NCI-H1417 treated with DMSO at 0.1 percent for 48 hours (cell line): ENCODE measurements around the gene LRRC49.
"Not testable (repeated sequence)": the region's sequence is repeated elsewhere in the genome, so short reads cannot be mapped to it uniquely, and the experiment has no call there.

Experiments
- DNase-seq: peaks from one replicate; lab custom pipeline; 2025; lab: John Stamatoyannopoulos, UW

Gene LRRC49

GRCh38 chr15:70922119-70922518 lies 29.5 kb downstream of the LRRC49 start:
- no peak for DNase-seq

- DNase-seq = no peak
Measured at GRCh38 chr15:70923311-70924080, 30.9 kb downstream of the LRRC49 start.

DNA sequence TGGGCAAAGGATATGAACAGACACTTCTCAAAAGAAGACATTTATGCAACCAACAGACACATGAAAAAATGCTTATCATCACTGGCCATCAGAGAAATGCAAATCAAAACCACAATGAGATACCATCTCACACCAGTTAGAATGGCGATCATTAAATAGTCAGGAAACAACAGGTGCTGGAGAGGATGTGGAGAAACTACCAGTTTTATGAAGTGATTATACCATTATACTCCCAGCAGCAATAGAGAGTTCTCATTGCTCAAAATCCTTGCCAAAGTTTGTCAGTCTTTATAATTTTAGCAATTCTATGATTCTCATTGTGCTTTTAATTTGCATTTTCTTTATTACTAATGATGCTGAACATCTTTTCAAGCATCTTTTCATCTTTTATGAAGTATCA lies 34.3 kb downstream of the LRRC49 start:
- not testable (repeated sequence) for DNase-seq

DNA sequence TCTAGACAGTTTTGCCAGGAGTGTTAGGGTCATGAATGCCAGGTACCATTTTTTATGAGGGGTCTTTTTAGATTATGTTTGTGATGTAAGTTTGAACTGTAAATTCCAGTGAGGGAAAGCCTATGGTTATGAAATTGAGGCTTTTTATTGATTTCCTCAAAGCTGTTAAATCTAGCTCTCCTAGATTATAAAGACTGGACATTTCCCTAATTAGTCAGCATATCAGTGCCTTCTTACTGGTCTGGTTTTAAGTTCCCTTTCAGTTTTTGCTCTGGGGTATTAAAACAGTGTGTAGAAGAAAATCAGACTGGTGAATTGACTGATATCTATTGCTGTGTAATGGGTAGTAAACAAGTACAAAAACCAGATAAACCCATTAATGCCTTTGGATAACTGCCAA lies 39.2 kb downstream of the LRRC49 start:
- DNase-seq = no peak

DNA sequence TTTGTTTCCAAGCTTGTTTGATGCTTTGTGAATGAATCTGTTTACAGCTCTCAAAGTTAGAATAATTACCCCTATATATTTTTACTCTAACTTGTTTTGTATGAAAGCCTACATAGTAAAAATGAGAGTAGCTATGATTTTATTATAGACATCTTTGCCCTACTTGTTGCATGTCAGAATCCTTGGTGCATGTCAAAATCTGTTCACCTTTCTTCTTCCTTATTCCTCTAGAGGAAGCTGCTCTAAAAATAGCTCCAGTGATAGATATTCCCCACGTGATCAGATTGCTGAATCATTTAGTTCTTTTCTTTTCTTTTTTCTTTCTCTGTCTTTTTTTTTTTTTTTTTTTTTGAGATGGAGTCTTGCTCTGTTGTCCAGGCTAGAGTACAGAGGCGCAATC lies 39.8 kb downstream of the LRRC49 start:
- DNase-seq = no peak

GRCh38 chr15:70933411-70933810 lies 40.8 kb downstream of the LRRC49 start:
- DNase-seq = no peak

- DNase-seq = no peak
Measured at GRCh38 chr15:70935631-70936030, 43.0 kb downstream of the LRRC49 start.

DNA sequence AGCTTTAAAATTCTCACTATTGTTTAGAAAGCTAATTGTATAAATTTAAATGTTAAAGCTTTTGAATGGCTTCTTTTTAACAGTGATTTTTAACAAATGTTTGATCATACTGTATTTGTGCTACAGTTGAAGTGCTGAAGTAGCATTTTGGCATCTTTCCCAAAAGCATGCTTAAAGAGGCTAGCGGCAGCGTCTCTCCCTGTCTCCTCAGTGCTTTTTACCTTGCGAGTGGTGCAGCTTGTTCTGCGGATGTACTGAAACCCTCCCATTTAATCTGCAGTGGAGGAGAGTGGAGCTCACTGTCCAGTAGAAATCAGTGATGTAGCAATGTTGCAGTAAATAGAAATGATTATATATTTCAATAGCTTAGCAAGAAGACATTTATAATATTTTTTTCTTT lies 43.7 kb downstream of the LRRC49 start:
- peak; percentile 61 for DNase-seq

GRCh38 chr15:70943285-70943684 lies 50.7 kb downstream of the LRRC49 start:
- not testable (repeated sequence) for DNase-seq

DNA sequence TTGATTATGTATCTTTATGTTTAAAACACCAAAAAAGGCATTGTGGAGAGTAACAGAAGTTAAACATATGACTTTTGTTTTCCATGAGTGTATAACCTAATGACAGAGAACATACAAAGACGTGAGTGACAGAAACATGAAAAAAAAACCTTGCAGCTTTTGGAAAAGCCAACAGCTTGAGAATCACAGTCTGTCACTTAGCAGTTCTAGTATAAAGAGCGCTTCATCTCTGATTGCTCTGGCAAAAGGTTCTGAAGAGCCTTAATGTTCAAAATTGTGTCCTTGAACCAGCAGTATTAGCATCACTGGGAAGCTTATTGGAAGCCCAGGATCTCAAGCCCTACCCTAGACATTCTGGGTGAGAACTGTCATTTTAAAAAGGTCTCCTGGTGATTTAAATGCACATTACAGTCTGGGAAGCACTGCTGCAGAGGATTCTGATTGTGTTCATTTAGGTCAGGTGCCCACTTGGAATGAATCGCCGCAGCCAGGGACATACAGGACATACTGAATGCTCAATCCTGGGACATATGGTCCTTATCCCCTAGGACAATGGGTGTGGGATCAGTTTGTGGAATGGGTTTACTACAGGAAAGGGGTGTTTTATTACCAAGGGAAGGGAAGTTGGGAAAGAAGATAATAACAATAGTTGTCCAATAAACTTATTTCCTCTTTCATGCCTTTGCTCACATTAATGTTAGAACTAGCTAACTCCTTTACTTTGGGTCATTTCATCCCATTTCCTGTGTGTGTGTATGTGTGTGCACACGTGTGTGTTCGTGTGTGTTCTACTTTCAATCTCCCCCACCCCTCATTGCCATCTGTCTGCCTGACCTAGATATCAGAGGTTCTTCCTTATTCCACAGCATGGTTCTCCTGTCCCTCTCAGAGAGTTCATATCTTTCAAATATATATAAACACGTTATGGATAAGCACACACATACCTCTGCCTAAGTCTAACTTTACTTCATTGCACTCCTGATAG lies 55.0 kb downstream of the LRRC49 start:
- DNase-seq = no peak

DNA sequence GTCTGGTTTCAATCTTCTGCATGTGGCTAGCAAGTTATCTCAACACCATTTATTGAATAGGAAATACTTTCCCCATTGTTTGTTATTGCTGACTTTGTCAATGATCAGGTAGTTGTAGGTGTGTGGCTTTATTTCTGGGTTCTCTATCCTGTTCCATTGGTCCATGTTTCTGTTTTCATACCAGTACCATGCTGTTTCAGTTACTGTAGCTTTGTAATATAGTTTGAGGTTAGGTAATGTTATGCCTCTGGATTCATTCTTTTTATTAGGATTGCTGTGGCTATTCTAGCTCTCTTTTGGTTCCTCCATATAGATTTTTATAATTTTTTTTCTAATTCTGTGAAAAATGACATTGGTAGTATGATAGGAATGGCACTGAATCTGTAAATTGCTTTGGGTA lies 58.3 kb downstream of the LRRC49 start:
- no peak for DNase-seq

DNA sequence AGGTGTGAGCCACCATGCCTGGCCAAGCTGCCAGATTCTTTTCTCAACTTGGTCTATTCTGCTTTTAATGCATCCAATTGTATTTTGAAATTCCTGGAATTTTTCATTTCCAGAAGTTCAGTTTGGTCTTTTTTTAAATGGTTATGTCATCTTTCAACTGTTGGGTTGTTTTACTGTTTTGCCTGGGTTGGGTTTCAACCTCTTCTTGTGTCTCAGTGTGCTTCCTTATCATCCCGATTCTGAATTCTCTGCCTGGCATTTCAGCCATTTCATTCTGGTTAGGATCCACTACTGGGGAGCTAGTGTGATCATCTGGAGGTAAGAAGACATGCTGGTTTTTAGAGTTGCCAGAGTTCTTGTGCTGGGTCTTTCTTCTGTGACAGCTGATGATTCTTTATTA lies 61.5 kb downstream of the LRRC49 start:
- no peak for DNase-seq

- DNase-seq = no peak
Measured at GRCh38 chr15:70954733-70955132, 62.1 kb downstream of the LRRC49 start.

DNA sequence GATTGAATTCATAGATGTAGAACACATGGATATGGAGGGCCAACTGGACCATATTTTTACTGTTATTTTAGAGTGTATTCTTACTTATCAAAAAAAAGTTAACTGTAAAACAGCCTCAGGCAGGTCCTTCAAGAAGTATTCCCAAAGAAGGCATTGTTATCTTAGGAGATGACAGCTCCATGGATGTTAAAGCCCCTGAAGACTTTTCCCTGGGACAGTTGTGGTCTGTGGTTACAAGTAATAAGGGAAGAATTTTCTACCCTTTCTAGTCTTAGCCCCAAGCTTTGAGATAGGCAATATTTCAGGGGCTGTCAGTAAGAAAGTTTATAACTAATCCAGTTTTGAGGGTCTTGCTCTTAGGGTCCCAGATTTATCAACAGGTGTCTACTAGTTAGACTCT lies 62.5 kb downstream of the LRRC49 start:
- DNase-seq = no peak

- DNase-seq = no peak
Measured at GRCh38 chr15:70956201-70956995, 63.8 kb downstream of the LRRC49 start.

GRCh38 chr15:70962084-70962483 lies 69.5 kb downstream of the LRRC49 start:
- DNase-seq = no peak

- no peak for DNase-seq
Measured at GRCh38 chr15:70963199-70963598, 70.6 kb downstream of the LRRC49 start.

DNA sequence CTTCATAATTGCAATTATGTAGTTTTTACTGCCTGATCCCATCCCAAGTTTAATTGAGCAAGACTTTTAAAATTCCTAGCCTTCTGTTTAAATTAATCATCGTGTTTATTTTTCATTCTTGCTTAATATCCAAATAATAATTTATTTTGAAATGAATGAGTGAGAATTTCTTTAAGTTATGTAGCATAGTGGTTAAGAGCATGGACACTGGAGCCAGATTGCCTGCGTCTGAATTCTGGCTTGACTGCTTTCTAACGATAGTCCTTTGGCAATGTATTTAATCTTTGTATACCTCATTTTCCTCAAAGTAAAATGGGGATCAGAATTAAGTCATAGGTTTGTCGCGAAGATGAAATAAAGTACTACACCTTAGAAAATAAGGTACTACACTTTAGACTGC lies 71.4 kb downstream of the LRRC49 start:
- DNase-seq = no peak

- DNase-seq = no peak
Measured at GRCh38 chr15:70964686-70965085, 72.1 kb downstream of the LRRC49 start.

DNA sequence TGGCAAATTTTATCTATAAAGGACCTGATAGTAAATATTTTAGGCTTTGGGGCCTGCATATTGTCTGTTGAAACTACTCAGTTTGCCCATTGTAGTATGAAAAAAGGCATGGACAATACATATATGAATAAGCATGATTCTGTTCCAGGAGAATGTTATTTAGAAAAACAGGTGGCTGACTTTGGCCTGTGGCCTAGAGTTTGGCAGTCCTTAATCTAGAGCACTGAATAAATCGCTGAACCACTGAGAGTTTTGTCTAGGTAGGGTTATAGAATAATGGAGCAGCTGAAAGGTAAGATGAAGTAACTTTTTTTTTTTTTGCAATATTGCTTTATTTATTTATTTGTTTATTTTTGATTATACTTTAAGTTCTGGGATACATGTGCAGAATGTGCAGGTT lies 75.0 kb downstream of the LRRC49 start:
- no peak for DNase-seq

DNA sequence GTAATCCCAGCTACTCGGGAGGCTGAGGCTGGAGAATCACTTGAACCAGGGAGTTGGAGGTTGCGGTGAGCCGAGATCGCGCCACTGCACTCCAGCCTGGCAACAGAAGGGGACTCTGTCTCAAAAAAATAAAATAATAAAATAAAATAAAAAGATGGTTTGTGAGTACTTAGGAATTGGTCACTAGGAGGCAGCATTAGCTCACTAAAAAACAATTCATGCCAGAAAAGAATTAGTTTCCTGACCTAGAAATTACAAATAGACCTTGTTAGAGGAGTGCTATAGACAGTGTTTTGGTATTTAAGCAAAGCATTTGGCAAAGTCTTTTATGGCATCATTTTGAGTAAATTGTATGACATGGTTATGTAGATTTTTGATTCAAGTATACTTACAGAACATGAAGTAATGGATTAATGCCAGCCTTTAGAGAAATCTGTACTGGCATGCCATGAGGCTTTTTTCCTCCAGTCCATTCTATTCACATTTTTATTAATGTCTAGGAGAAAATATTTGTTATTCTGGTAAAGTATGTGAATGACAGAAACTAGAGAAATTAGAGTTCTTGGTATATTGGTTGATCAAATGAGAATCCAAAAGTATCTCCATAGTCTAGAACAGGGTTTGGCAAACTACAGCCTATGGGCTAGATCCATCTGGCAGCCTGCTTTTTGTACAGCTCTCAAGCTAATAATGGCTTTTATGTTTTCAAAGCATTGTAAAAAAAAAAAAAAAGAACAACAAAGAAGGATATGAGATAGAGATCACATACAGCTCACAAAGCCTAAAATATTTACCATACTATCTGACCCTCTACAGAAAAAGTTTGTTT lies 81.6 kb downstream of the LRRC49 start:
- DNase-seq = no peak
